DND-41 (cell line): Measurements from ENCODE around the gene GNG8.

Experiments used
- ATAC-seq: fragments of 200-7000 bp; cut with Tn5 transposase; 3 replicates; pipeline ENCODE4 v1.9.1; 2021; ENCODE audit warnings: low read depth; ENCODE audit not compliant: insufficient read depth
- DNase-seq: peaks from one replicate; pipeline ENCODE4 v3.0.0-alpha.2; 2020
- H2AFZ ChIP-seq: 2 replicates; pipeline ENCODE4 v1.6.0; 2012; ENCODE audit warnings: low read depth, low read length
- H3K27ac ChIP-seq: 2 replicates; pipeline ENCODE4 v1.5.1; 2012; ENCODE audit warnings: low read length, inconsistent platforms
- H3K27me3 ChIP-seq: fragments of 200-600 bp; sonication (generic); 2 replicates; pipeline ENCODE4 v1.6.0; 2012; ENCODE audit warnings: low read length, mild to moderate bottlenecking, inconsistent platforms; ENCODE audit not compliant: insufficient read depth, poor library complexity
- H3K36me3 ChIP-seq: 2 replicates; pipeline ENCODE4 v1.5.1; 2012; ENCODE audit warnings: low read length, inconsistent platforms; ENCODE audit not compliant: insufficient read depth
- H3K4me1 ChIP-seq: 2 replicates; pipeline ENCODE4 v1.5.1; 2012; ENCODE audit warnings: mild to moderate bottlenecking, low read length; ENCODE audit not compliant: insufficient read depth
- H3K4me2 ChIP-seq: 2 replicates; pipeline ENCODE4 v1.6.0; 2012; ENCODE audit warnings: mild to moderate bottlenecking, moderate library complexity, low read length, inconsistent platforms; ENCODE audit not compliant: insufficient read depth
- H3K4me3 ChIP-seq, 2 experiments: fragments of 200-600 bp in 1 of 2; shearing (Covaris generic) in 1 of 2; 2 replicates each; pipeline ENCODE4 v1.5.1; 2012 to 2016; ENCODE audit warnings: inconsistent platforms in 2 of 2, low read length in 2 of 2, mild to moderate bottlenecking in 2 of 2, low read depth in 1 of 2, moderate library complexity in 1 of 2
- H3K79me2 ChIP-seq: 2 replicates; pipeline ENCODE4 v1.6.0; 2012; ENCODE audit warnings: low read length, inconsistent platforms; ENCODE audit not compliant: insufficient read depth
- H3K9ac ChIP-seq: 2 replicates; pipeline ENCODE4 v1.6.0; 2012; ENCODE audit warnings: low read depth, mild to moderate bottlenecking, inconsistent platforms, low read length, moderate library complexity
- H3K9me3 ChIP-seq: 2 replicates; pipeline ENCODE4 v1.5.1; 2012; ENCODE audit warnings: low read length, moderate library complexity, mild to moderate bottlenecking, inconsistent platforms; ENCODE audit not compliant: insufficient read depth, severe bottlenecking
- H4K20me1 ChIP-seq: 2 replicates; pipeline ENCODE4 v1.6.0; 2012; ENCODE audit warnings: low read length; ENCODE audit not compliant: insufficient read depth
- CTCF ChIP-seq: IDR thresholded peaks from 2 replicates; pipeline ENCODE4 v1.5.1; 2012; ENCODE audit warnings: borderline replicate concordance, low read length, moderate library complexity, mild to moderate bottlenecking; ENCODE audit not compliant: poor library complexity, severe bottlenecking; ENCODE audit errors: extremely low read depth
- EZH2 ChIP-seq: IDR thresholded peaks from 3 replicates; pipeline ENCODE4 v1.6.1; 2012; ENCODE audit warnings: borderline replicate concordance, low read depth, mild to moderate bottlenecking, moderate library complexity, low read length, inconsistent platforms; ENCODE audit not compliant: severe bottlenecking

GNG8 gene

GRCh38 chr19:46587861-46588260 is 48.1 kb downstream of the GNG8 start:
- no peaks in the 10 kb centered on the region for H3K9me3 ChIP-seq
- H3K9ac ChIP-seq: no peak overlapping the region
- no peaks in the 10 kb centered on the region for H4K20me1 ChIP-seq
- H2AFZ ChIP-seq: no peak overlapping the region
- no peak overlapping the region for H3K27ac ChIP-seq
- TF ChIP-seq CTCF (no peak), EZH2 (no peak)
- H3K27me3 ChIP-seq: no peaks in the 10 kb centered on the region
- no peak overlapping the region for H3K4me2 ChIP-seq
- no peak overlapping the region for H3K4me3 ChIP-seq
- H3K36me3 ChIP-seq: no peaks in the 10 kb centered on the region
- H3K4me1 ChIP-seq: no peaks in the 10 kb centered on the region
- H3K79me2 ChIP-seq: no peaks in the 10 kb centered on the region
- ATAC-seq (no peak), DNase-seq (no peak)

DNA sequence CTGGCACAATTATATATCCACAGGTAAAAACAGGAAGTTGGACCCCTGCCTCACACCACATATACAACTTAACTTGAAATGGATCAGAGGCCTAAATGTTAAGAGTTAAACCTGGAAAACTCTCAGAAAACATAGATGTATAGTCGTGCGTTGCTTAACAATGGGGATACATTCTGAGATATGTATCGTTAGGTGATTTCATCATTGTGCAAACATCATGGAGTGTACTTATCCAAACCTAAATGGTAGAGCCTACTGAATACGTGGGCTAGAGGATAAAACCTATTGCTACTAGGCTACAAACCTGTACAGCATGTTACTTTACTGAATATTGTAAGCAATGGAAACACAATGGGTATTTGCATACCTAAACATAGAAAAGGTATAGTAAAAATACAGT is 49.7 kb downstream of the GNG8 start:
- TF ChIP-seq EZH2 (no peak), CTCF (no peak)
- H2AFZ ChIP-seq: no peak overlapping the region
- no peak overlapping the region for H3K4me3 ChIP-seq
- DNase-seq (no peak), ATAC-seq (no peak)
- no peaks in the 10 kb centered on the region for H3K36me3 ChIP-seq
- no peak overlapping the region for H3K9ac ChIP-seq
- no peaks in the 10 kb centered on the region for H3K27me3 ChIP-seq
- no peak overlapping the region for H3K27ac ChIP-seq
- no peaks in the 10 kb centered on the region for H3K9me3 ChIP-seq
- H3K79me2 ChIP-seq: no peaks in the 10 kb centered on the region
- H3K4me1 ChIP-seq: no peaks in the 10 kb centered on the region
- no peaks in the 10 kb centered on the region for H4K20me1 ChIP-seq
- no peak overlapping the region for H3K4me2 ChIP-seq

DNA sequence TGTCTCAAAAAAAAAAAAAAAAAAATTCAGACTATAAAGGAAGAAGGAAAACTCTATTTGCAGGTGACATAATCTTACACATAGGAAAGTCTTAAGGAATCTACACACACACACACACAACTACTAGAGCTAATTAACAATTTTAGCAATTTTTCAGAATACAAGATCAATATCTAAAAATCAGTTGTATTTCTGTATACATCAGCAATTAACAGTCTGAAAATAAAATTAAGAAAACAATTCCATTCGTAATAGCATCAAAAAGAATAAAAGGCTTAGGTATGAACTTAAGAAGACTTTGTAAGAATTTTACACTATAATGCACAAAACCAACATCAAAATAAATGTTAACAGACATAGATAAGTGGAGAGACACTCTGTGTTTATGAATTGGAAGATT is 50.5 kb downstream of the GNG8 start:
- H3K4me1 ChIP-seq: no peaks in the 10 kb centered on the region
- no peaks in the 10 kb centered on the region for H3K36me3 ChIP-seq
- no peak overlapping the region for H3K4me3 ChIP-seq
- no peak overlapping the region for H3K9ac ChIP-seq
- H3K79me2 ChIP-seq: no peaks in the 10 kb centered on the region
- no peak overlapping the region for H3K4me2 ChIP-seq
- no peaks in the 10 kb centered on the region for H4K20me1 ChIP-seq
- no peak for TF ChIP-seq CTCF
- TF ChIP-seq EZH2: no peak
- no peaks in the 10 kb centered on the region for H3K27me3 ChIP-seq
- ATAC-seq: no peak
- H3K9me3 ChIP-seq: no peaks in the 10 kb centered on the region
- H2AFZ ChIP-seq: no peak overlapping the region
- no peak for DNase-seq
- no peak overlapping the region for H3K27ac ChIP-seq
